B cell (primary cell): ENCODE results near the gene KRR1.

Experiments used
- EZH2 ChIP-seq: IDR thresholded peaks from 2 replicates; pipeline ENCODE4 v1.6.1; 2012; ENCODE audit warnings: borderline replicate concordance, low read depth, mild to moderate bottlenecking, moderate library complexity, low read length; ENCODE audit not compliant: insufficient read depth, poor library complexity, severe bottlenecking
- TF ChIP-seq, protein P1 (sequence below): fragments of 200-600 bp; IDR thresholded peaks from one replicate; pipeline ENCODE4 v1.8.0; 2022; ENCODE audit warnings: antibody characterized with exemption, mild to moderate bottlenecking

DNA sequence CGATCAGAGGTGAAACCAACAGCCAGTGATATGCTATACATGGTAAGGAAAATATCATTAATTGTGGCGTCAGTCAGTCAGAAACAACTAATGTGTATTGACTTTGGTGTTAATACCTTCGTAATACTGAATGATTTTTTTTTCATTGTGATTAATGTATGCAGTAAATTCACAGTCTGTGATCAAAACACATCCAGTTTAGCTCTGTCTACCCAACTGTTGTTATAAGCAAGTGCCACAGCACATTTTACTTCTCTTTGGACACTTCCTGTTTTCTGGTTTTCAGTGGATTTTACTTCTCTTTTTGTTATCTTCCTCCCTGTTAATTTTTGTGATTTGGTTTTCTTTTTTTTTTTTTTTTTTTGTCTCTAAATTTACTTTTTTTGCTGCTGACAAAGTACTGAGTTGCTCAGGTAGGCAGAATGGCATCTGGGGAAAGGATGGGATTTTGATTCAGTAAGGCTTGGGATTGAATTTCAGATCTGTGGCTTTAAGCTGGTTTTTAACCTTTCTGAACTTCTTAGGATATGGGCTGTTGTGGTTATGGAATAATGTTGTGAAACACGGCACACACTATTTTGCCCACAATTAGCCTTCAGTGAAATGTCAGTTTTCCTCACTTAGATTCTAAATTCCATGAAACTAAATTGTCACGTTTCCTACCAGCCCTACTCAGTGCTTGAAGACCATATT is 30.2 kb downstream of the KRR1 start:
- TF ChIP-seq, protein P1, sequence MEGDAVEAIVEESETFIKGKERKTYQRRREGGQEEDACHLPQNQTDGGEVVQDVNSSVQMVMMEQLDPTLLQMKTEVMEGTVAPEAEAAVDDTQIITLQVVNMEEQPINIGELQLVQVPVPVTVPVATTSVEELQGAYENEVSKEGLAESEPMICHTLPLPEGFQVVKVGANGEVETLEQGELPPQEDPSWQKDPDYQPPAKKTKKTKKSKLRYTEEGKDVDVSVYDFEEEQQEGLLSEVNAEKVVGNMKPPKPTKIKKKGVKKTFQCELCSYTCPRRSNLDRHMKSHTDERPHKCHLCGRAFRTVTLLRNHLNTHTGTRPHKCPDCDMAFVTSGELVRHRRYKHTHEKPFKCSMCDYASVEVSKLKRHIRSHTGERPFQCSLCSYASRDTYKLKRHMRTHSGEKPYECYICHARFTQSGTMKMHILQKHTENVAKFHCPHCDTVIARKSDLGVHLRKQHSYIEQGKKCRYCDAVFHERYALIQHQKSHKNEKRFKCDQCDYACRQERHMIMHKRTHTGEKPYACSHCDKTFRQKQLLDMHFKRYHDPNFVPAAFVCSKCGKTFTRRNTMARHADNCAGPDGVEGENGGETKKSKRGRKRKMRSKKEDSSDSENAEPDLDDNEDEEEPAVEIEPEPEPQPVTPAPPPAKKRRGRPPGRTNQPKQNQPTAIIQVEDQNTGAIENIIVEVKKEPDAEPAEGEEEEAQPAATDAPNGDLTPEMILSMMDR: no peak
- no peak for TF ChIP-seq EZH2
